Thoracic aorta (tissue), 2 donors: ENCODE results near the gene ATP6V0B. TPM values are rescaled to one million over a fixed set of nuclear protein-coding genes. Genes with fewer than 3 reads are reported as not detected.

ENCODE experiments used
- ATAC-seq: fragments of 150-250 bp; one replicate; pipeline ENCODE4 v1.8.0; 2017; ENCODE audit warnings: low read depth; ENCODE audit not compliant: insufficient number of reproducible peaks, low FRiP score
- DNase-seq: peaks from one replicate; pipeline ENCODE4 v3.0.0-alpha.2; 2020; ENCODE audit warnings: low spot score
- H3K27ac ChIP-seq, 2 donors: fragments of 200-600 bp; sonication (generic); 1 replicate in 1 of 2; 2 replicates in 1 of 2; pipeline ENCODE4 v1.5.1; 2016; ENCODE audit warnings: mild to moderate bottlenecking in 2 of 2, moderate library complexity in 2 of 2
- H3K27me3 ChIP-seq: fragments of 200-600 bp; sonication (generic); replicated peaks from 2 replicates; pipeline ENCODE4 v1.6.0; 2016; ENCODE audit warnings: mild to moderate bottlenecking; ENCODE audit not compliant: insufficient read depth
- H3K36me3 ChIP-seq: fragments of 200-600 bp; sonication (generic); one replicate; pipeline ENCODE4 v1.5.1; 2016
- H3K4me1 ChIP-seq, 2 donors: fragments of 200-600 bp; sonication (generic); 1 replicate in 1 of 2; 2 replicates in 1 of 2; pipeline versions ENCODE4 v1.5.1 to v1.6.0; 2016; ENCODE audit warnings: low read depth in 2 of 2, mild to moderate bottlenecking in 1 of 2; ENCODE audit not compliant: control insufficient read depth in 1 of 2
- H3K4me3 ChIP-seq: fragments of 200-600 bp; sonication (generic); 2 replicates; pipeline ENCODE4 v1.5.1; 2016; ENCODE audit warnings: mild to moderate bottlenecking
- H3K9me3 ChIP-seq: fragments of 200-600 bp; sonication (generic); 2 replicates; pipeline ENCODE4 v1.5.1; 2016
- total RNA-seq, 2 donors: library from RNA; depleted of rRNA; stranded (reverse); fragments of >200 nt; gene quantifications; one replicate each; pipeline versions ENCODE4 v1.1.0 to v1.2.3, GENCODE V29; 2016
- TF ChIP-seq, protein P1 (sequence below): fragments of 200-600 bp; sonication (generic); IDR thresholded peaks from one replicate; pipeline ENCODE4 v1.5.1; 2019; ENCODE audit warnings: antibody characterized with exemption

Gene ATP6V0B
- total RNA-seq, 2 donors from 2014 or later, result 72.3 to 136 TPM

DNA sequence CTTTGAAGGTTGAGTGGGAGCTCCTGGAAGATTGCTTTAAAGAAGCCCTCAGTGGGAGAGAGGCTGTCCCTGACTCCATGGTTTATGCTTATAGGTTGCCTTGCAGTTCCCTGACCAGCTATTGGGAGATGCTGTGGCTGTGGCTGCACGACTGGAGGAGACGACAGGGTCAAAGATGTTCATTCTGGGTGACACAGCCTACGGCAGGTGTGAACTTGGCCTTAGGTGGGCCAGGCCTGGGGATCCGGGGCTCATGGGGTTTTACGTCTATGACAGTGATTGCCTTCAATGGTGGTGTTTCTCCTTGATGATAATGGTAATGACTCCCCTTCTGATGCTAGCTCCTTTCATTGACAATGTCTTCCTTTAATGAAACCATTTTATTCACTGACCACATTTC lies 4.3 kb upstream of the ATP6V0B start:
- no peak for DNase-seq
- H3K27me3 ChIP-seq, result no peaks in the 10 kb centered on the region
- peaks cover 6% of the 10 kb centered on the region for H3K36me3 ChIP-seq
- TF ChIP-seq, protein P1, sequence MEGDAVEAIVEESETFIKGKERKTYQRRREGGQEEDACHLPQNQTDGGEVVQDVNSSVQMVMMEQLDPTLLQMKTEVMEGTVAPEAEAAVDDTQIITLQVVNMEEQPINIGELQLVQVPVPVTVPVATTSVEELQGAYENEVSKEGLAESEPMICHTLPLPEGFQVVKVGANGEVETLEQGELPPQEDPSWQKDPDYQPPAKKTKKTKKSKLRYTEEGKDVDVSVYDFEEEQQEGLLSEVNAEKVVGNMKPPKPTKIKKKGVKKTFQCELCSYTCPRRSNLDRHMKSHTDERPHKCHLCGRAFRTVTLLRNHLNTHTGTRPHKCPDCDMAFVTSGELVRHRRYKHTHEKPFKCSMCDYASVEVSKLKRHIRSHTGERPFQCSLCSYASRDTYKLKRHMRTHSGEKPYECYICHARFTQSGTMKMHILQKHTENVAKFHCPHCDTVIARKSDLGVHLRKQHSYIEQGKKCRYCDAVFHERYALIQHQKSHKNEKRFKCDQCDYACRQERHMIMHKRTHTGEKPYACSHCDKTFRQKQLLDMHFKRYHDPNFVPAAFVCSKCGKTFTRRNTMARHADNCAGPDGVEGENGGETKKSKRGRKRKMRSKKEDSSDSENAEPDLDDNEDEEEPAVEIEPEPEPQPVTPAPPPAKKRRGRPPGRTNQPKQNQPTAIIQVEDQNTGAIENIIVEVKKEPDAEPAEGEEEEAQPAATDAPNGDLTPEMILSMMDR, result no peak
- peak overlapping the region; percentile 85 for H3K4me3 ChIP-seq
- no peaks in the 10 kb centered on the region for H3K9me3 ChIP-seq
- H3K27ac ChIP-seq, result no peak overlapping the region
- peaks cover 8 to 28% of the 10 kb centered on the region in 2 donors for H3K4me1 ChIP-seq
- no peak for ATAC-seq

DNA sequence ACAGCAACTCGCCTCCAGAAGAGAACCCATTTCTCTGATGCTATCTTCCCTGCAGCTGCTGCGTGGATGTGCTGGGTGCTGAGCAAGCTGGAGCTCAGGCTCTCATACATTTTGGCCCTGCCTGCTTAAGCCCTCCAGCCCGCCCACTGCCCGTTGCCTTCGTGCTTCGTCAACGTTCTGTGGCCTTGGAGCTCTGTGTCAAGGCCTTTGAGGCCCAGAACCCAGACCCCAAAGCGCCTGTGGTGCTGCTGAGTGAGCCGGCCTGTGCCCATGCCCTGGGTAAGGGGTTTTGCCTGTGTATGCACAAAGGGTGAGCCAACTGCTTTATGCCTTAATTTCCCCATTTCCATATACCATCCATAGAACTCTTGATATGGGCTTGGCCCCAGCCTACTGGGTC lies 3.8 kb upstream of the ATP6V0B start:
- H3K27me3 ChIP-seq, result no peaks in the 10 kb centered on the region
- DNase-seq, result no peak
- peaks cover 6% of the 10 kb centered on the region for H3K36me3 ChIP-seq
- H3K9me3 ChIP-seq, result no peaks in the 10 kb centered on the region
- no peak for ATAC-seq
- peaks cover 12 to 32% of the 10 kb centered on the region in 2 donors for H3K4me1 ChIP-seq
- H3K27ac ChIP-seq, result no peak overlapping the region
- no peak overlapping the region for H3K4me3 ChIP-seq
- TF ChIP-seq, protein P1, result no peak

- DNase-seq (no peak), ATAC-seq (no peak)
- peaks cover 17 to 38% of the 10 kb centered on the region in 2 donors for H3K4me1 ChIP-seq
- H3K36me3 ChIP-seq, result peaks cover 7% of the 10 kb centered on the region
- H3K27ac ChIP-seq, result no peak overlapping the region
- TF ChIP-seq, protein P1, result no peak
- H3K4me3 ChIP-seq, result no peak overlapping the region
- no peaks in the 10 kb centered on the region for H3K27me3 ChIP-seq
- no peaks in the 10 kb centered on the region for H3K9me3 ChIP-seq
Measured at GRCh38 chr1:43971336-43971980, 3.3 kb upstream of the ATP6V0B start.

DNA sequence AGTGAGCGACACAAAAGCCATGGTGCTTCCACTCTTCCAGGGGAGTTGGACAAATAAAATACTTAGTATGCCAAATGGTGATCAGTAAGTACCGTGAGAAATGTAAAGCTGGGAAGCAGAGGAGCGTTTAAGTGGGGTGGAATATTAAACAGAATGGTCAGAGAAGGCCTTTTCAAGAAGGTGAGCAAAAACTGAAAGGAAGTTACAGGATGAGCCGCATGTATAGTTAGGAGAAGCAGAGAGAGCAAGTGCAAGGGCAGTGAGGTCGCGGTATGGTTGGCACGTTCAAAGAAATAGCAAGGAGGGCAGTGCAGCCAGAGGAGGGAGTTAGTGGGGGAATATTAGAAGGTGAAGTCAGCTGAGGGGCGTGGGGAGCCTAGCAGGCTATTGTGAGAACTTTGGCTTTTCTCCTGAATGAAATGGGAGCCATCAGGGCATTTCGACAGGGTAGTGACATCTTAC lies 748 bp upstream of the ATP6V0B start:
- H3K27me3 ChIP-seq, result no peaks in the 10 kb centered on the region
- TF ChIP-seq, protein P1, result no peak
- peak overlapping the region; percentile 77 to 86 for H3K27ac ChIP-seq
- H3K4me1 ChIP-seq, result peaks cover 31 to 60% of the 10 kb centered on the region in 2 donors
- H3K4me3 ChIP-seq, result peak overlapping the region; percentile 85
- peaks cover 17% of the 10 kb centered on the region for H3K36me3 ChIP-seq
- H3K9me3 ChIP-seq, result no peaks in the 10 kb centered on the region
- ATAC-seq (no peak), DNase-seq (no peak)

DNA sequence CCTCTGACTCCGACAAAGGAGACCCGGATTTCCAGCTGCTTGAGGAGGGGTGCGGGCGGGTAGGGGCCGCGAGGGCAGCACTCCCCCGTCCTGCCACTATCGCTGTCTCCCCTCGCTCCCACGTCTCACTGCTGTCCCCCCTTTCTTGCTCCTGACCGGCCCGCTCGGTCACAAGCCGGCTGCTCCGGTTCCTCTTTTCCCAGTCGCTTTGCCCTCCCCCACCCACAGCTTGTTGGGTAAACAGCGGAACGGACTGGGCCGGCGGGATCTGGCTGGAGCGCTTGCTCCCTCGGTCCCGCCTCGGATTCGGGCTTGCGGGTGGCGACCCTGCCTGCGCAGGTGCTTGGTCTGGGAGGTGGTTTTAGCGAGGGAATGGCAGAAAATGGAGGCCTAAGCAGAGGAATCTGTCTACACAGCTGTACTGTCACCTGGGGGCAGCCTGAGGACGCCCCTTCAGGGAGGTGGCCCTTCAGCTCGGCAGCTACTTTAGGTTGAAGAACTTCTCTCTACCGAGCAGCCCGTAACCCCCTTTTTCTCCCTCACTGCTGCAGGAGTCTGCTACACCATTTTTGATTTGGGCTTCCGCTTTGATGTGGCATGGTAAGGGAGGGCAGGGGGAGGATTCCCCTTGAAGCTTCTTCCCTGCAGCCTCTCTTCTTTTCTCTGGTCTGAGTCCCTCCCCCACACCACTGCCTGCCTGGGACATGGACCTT lies 645 bp downstream of the ATP6V0B start:
- Histone ChIP-seq H3K27ac (peak overlapping the region; percentile 77 to 86), H3K36me3 (peaks cover 17% of the 10 kb centered on the region), H3K4me1 (peaks cover 35 to 60% of the 10 kb centered on the region in 2 donors), H3K9me3 (no peaks in the 10 kb centered on the region), H3K4me3 (peak overlapping the region; percentile 85), H3K27me3 (no peaks in the 10 kb centered on the region)
- TF ChIP-seq, protein P1, result no peak
- ATAC-seq, result no peak
- DNase-seq, result no peak
